Measurements from ENCODE around the gene GSE1.
"Not testable (repeated sequence)": the region's sequence is repeated elsewhere in the genome, so short reads cannot be mapped to it uniquely, and the experiment has no call there.

The GSE1 gene

DNA sequence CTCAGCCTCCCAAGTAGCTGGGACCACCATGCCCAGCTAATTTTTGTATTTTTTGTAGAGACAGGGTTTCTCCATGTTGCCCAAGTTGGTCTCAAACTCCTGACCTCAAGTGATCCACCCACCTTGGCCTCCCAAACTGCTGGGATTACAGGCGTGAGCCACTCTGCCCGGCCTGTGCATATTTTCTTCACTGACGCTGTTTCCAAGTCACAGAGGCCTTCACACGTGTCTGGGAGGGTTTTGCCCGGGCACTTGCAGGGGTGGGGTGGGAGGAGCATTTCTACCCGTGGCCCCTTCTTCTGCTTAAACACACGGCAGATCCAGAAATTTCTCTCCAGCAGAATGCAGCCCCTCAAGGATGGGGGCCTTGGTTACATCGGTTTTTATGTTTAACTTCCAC lies 20.8 kb upstream of the GSE1 start:
- DNase-seq: not testable (repeated sequence)

DNA sequence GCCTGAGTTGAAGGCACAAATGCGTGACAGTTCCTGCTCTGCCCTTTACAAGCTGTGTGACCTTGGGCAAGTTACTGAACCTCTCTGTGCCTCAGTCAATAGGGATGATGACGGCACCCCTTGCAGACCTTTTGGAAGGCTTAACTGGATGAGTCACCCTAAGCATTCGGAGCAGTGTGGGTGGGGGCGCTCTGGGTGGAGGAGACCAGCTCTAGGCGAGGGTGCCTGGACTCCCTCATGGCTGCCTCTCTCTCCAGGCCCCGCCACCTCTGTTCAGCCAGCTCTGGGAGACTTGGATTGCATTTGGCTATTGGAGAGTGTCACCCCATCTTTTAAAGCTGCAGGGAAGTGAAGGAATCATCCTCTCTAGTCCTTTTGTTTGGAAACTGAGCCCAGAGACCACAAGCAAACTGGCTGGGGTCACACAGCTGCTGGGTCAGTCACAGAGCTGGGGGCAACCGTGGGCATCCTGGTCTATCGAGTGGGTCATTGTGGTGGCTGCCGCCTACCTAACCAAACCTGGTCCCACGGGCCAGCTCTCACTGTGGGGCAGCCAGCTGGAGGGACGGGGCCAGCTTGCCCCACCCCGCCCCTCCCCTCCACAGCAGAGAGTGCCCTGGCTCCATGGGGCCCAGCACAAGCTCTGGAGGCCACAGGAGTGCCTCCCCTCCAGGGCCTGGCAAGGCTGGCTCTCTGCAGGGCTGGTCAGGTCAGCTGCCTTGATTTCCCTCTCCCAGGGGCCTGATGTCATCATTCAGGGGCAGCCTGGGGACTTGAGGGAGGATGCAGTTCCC lies 20.2 kb upstream of the GSE1 start:
- no peak for DNase-seq

DNA sequence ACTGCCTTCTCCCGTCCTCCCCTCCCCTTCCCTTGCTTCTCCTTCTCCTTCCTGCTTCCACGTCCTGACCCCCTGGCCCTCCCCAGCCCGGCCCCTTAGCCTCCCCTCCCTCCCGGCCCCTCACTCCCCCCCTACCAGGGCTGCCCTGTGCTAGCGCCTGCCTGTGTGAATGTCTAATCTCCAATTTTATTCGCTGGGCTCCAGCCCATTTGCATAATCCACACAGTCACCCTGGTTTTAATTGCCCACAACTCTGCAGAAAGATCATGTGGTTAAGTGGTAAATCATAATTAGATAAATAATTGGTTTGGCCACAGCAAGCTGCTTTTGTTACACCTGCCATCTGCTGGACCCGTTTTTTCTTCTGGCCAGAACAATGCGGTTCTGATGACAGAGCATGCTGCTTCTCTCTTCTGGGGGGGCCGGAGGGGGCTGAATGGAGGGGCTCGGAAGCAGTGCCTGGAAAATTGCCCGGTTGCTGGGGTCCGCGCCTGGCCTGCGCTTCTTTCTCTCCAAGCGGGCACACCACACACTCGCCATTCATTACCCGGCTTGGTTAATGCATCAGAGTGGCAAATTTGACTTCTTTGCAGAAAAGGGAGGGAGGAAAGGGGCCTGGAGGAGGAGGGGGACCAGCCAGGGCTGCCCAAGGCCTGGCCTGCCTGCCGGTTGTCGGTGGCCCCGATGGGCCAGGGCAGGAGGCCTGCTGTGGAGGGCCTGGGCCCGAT lies 19.5 kb upstream of the GSE1 start:
- no peak for DNase-seq

DNA sequence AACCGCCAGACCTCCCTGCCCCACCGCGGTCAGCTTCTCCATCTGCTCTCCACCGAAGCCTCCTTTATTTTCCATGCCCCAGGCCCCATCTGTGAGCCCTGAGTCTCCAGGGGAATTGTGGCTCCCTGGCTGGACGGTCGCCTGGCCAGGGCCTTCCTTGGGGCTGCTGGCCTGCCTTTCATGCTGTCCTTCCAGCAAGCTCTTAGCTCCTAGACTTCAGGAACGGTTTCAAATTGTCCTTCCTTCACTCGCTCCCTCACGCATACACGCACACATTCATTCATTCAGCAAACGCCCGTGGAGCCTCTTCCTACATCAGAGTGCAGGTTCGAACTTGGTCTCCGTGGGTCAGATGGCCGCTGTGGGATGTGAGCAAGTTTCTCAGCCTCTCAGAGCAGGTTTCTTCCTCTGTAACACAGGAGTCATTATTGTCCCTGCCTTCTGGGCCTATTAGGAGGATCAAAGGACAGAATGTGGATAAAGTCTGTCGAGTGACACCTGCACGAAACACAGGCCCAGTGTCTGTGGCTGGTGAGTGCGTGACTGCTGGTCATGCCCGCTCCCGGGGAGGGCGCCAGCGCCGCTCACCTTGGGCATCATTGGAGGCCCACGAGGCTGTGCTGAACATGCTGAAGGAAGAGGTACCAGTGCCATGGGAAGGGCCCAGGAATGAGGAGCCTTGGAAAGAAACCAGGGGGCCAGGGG lies 18.7 kb upstream of the GSE1 start:
- no peak for DNase-seq

DNA sequence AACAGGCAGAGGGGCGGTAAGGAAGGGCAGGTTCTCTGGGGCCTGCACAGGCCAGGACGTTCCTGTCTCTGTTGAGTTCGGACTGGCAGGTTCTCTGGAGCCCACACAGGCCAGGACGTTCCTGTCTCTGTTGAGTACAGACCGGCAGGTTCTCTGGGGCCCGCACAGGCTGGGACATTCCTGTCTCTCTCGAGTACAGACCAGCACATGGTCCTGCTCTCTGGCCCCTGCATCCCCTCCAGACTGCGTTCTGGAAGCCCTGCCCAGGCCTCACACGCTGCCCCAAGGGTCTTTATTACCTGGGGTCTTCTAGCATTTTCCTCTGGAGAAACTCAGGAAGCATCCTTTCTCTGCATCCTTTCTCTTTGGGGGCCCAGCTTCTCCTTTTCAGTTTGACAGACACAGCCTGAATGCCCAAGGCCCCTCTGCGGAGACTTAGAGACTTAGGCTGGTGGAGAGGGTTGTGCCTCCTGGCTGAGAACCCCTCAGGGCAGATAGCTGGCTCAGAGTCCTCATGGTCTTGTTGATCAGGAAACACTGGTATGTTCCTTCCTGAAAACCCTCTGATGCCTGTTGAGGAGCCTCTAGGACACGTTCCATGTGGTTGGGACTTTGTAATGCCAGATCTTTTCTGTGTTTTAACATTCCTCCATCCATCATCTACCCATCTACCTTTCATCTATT lies 18.0 kb upstream of the GSE1 start:
- no peak for DNase-seq

DNA sequence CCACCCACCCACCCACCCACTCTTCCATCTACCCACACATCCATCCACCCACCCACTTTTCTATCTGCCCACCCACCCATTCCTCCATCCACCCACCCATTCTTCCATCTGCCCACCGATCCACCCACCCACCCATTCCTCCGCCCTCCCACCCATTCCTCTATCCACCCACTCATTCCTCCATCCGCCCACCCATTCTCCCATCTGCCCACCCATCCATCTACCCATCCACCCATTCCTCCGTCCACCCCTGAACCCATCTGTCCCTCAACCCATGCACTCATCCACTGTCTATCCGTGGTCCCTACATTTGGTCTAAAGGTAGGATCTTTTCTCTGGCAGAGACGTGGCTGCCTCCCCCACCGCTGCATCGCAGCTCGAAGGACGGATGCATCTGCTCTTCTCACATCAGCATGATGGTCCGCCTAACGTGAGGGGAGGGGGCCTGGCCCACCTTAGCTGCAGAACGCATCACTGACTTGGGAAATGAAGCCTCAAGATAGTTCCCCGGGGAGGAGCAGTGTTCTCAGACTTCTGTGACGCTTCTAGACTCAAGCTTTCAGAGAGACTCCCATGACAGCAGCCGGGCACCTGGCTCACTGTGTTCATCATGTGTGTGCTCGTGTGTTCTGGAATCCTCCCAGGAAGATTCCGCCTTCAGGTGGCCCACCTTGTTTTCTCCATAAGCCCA lies 17.2 kb upstream of the GSE1 start:
- no peak for DNase-seq

DNA sequence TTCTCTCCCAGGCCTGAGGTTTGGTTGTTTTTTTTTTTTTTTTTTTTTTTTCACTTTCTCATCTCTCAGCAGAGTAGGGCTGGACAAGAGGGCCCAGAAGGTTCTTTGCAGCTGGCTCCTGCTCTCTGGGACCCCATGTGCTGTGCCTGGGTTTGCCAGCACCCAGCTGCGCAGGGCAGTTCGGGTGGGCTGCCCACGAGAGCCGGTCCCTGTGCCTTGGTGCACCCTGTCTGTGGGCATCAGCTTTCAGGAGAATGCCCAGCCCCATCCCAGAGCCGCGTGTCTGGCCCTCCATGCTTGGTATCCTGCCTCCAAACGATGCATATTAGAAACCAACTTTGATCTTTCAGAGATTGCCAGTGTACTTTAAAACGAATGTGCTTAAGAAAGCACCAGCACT lies 15.0 kb upstream of the GSE1 start:
- no peak for DNase-seq

DNA sequence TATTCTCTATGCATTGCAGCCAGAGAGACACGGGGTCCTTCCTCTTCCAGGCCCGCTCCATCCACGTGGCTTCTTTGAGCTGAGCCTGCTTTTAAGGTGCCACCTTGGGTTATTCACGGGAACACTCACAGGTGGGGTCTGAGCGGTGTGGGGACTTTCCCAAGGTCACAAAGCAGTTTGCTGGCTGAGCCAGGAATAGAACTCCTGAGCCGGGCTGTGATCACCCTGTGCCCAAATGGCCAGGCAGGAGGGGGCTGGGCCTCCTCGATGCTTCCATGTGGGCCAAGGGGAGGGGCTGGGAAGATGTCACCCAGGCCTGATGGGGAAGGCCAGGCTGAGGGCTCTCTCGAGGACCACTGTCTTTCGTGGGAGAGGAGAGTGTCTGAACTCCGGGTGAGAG lies 13.0 kb upstream of the GSE1 start:
- no peak for DNase-seq

DNA sequence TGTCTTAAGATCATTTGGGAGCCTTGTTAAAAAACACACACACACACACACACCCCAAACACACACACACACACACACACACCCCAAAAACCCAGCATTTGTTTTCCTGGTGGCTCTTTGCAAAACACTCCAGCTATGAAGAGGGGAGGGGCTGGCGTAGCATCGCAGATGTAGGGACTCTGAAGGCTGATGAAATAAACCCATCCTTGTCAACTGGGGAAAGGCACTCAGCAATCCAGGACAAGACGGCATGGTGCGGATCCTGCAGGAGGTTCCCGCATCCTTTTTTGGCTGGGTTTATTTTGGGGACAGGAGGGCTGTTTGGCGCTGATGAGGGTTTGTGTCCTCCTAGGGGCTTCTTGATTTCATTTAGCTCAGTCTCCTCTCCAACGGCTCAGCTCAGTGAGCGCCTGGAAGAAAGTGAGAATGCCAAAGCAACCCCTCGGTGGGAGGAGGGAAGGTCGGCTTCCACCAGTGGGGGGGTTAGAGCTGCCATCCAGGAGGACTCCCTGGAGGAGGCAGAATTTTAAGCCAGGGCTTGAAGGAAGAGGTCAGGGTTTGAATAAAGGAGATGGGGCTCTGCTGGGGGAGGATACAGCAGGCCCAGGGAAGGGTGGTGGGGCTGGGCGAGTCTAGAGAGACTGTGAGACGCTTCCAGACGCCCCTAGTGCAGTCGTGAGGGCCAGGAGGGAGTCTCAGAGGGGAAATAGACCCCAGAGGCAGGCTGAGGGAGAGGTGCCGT lies 12.4 kb upstream of the GSE1 start:
- no peak for DNase-seq

DNA sequence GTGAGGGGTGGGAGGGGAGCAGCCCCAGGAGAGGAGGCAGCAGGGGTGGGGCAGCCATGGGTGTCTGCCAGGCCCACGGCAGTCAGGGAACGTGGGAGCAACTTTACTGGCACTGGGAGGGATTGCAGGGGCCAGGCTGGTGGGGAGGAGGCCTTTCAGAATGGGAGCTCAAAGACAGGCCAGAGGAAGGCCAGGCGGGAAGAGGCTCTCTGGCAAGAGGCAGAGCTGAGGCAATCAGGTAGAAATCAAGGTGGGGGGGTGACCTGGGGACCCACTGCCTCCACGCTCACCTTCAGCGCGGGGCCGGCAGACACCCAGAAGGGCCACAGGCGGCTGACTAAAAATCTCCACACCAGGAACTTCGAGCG lies 11.9 kb upstream of the GSE1 start:
- DNase-seq: no peak

DNA sequence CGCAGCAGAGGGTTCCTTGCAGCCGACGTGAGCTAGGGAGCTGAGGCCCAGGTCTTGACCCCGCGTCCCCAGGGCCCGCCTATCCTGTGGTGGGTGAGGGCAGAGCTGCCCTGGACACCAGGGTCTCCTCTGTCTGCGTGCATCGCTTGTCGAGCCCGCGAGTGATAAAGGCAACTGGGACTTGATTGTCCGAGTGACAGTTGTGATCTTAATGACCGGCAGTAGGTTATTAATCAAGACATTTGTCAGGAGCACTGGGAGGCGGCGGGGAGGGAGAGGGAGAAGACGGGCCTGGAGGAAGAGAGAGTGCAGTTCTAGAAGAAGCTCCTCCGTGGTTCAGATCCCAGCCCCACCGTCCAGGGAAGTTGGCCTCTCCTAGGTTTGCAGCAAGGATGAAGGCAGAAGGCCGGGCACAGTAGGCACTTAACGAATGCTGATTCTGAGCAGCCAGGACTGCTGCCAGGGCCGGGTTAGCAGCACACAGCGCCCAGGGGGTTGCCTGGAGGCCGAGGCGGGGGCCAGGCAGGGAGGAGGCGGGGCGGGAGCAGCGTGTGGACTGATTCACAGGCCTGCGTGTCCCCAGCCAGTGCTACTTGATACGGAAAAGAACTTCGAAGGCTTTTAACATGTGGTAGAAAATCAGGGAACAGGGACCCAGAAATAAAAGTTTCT lies 11.3 kb upstream of the GSE1 start:
- DNase-seq: no peak

DNA sequence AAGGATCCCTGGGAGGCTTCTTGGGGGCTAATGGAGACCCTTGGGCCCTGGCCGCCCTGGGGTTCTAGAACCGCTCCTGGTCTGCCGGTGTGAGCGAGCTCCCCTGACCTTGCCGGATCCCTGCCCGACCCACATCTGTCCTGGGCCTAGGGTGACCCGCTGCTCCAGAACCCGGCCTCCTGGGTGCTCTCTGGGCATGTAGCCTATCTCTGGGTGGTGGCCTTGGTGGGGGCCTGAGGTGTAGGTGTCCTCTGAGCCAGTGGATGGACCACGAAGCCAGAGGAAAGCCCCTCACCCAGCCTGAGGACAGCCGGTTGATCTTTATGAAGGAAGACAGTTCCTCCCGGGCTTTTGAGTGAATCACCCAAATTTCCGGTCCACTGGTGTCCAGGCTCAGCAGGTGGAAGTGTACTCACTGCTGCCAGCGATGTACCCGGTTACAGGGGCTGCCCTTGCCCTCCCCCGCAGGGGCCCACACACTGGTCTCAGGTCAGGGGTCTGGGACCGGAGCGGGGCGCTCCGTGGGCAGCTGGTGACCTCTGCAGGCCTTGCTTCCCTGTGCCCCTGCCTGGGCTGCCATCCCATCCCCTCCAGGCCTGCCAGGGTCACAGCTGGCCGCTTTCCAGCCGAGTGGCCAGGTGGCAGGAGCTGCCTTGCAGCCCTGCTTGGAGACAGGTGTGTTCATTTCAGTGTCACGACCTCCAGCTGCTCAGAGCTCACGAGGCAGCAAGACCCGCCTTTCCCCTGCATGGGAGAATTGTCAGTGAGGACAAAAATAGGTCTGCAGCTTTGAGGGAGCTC lies 10.5 kb upstream of the GSE1 start:
- DNase-seq: no peak

DNA sequence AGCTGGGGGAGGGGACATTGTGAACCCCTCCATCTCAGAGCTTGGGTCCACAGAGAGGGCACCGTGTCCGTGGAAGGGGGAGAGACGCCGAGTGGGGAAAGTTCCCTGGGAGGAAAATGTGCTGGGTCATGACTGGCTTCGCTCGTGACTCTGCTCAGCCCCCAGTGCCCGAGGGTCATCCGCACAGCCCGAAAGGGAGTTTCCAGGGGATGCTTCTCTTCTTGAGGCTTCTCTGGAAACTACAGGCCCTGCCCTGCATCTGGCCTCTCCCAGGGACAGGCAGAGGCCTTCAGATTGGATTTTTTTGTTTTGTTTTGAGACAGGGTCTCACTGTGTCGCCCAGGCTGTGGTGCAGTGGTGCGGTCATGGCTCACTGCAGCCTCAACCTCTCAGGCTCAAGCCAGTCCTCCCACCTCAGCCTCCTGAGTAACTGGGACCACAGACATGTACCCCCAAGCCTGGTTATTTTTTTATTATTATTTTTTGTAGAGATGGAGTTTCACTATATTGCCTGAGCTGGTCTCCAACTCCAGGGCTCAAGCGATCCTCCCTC lies 9.8 kb upstream of the GSE1 start:
- DNase-seq: no peak

DNA sequence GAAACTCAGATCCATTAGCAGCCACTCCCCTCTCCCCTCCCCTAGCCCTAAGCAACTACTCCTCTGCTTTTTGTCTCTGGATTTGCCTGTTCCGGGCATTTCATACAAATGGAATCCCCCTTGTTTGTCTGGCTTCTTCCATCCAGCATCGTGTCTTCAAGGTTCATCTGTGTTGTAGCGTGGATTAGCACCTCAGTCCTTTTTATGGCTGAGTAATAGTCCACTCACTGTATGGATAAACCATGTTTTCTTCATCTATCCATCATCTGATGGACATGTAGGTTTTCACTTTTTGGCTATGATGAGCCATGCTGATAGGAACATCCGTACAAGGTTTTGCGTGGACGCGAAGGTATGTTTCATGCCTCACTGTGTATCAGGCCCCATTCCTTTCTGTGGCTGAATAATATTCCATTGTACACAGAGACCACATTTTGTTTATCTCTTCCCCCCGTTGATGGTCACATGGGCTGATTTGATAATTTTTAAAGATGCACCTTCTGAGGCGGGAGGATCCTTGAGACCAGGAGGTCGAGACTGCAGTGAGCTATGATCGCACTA lies 8.9 kb upstream of the GSE1 start:
- no peak for DNase-seq

DNA sequence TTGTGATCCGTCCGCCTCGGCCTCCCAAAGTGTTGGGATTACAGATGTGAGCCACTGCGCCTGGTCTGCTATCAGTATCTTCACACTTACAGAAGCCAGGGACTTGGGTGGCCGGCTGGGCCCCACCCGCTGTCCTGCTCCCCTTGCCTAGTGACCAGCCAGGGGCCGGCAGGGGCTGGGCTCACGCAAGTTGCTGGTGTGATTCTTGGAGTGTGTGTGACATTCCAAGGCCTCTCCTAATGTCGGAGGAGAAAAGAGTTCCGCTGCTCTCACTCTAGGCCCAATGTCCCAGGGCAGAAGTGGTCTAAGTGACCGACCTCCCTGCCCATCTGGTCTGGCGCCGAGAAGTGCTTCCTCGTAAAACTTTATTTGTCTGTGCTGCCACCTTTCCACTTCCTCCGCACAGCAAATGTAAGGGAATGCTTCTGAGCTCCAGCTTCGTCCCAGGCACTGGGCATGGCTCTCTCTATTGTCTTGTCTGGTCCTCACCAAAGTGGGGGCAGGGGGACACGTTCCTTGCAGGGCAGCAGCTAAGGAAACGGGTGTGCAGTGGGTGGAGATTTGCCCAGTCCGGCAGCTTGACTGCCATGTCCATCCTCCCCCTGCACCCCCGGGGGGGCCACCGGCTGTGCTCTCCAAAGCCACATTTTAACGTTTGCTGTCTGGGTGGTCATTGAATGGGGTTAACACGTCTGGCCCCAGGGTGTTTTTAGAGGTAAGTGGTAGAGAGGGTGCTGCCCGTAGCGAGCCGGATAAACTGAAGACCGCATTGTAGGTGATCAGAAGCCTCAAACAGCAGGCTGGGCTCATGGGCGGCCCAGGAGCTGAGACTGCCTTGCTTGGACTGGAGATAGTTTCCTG lies 7.8 kb upstream of the GSE1 start:
- DNase-seq: no peak

DNA sequence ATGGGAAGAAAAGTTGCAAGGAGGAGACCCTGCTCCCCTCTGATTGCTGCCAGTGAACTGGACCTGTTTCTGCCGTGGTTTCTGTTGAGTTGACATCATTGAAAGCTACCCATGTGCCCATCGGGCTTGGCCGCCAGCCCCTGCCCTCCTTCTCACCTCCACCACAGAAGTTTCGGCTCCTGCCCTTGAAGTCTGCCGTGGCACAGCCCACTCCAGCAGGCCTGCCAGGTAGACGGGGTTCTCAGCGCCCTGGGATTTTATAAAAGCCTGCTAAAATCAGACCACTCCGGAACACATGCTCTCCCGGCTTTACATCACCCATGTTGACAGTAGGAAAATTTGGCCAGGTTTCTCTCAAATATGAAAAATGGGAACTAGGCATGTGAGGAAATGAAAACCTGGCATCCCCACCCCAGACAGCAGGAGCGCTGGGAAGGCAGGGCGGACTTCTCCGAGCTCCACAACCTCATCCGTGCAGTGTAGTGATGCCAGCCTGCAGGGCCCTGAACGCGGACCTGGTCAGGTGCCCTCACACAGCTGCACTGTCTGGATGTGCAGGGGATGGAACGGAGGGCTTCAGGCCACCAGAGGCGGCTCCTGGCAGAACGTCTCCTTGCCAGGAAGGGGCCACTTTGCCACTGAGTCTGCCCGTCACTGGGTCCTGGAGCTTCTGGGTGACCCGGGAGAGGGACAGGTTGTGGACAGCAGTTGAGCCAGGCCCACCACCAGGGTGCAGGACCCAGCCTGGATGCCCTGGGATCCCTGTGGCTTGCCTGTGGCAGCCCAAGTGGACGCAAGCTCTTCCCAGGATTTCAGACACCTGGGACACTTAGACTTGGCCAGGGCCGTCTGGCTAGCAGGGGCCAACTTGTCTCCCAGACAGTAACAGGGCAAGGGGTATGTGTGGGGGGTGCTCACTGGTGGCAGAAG lies 6.9 kb upstream of the GSE1 start:
- DNase-seq: no peak

DNA sequence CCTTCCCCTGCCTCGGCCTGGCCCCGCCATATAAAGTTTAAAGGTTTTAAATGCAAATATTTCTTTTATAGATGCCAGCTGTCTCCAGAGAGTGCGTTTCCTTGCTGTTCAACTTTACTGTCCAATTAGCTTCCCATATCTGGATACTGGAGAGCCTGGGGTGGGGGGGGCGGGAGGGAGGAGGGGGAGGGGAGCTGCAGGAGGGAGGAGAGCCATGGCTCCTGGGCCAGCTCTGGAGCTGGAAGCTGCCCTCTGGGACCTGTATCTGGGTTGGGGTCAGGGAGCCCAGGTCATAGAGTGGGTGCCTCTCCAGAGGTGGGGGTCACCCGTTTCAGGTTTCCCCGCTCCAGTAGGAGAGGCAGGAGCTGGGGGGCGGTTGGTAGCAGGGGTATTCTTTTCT lies 6.2 kb upstream of the GSE1 start:
- DNase-seq: no peak

DNA sequence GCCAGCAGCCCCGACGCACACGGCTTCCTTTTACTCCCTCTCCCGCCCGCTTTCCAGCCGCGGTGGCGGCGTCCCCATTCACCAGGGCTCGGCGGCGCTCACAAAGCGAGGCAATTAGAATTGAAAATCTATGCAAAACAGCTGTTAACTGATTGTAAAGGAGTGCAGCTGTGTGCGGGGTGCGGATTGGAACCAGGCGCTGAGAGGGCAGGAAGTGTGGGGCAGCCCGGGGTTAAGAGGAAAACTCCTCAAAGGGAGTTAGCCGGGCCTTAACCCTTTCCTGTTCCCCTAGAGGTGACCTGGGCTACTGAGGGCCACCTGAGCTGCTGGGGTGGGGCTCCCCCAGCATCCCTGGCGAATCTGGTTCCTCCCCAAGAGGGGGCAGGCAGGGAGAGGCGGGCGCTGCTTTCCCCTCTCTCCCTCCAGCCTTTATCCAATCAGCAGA lies 5.8 kb upstream of the GSE1 start:
- DNase-seq: no peak
